ENCODE data around the gene SMIM23. TPM values are rescaled to one million over a fixed set of nuclear protein-coding genes. Genes with fewer than 3 reads are reported as not detected.
A peak's percentile ranks its signal among the peaks of the same experiment; 100 is the strongest.

Gene SMIM23
- total RNA-seq, 1 donor from 2014 or later: not detected

DNA sequence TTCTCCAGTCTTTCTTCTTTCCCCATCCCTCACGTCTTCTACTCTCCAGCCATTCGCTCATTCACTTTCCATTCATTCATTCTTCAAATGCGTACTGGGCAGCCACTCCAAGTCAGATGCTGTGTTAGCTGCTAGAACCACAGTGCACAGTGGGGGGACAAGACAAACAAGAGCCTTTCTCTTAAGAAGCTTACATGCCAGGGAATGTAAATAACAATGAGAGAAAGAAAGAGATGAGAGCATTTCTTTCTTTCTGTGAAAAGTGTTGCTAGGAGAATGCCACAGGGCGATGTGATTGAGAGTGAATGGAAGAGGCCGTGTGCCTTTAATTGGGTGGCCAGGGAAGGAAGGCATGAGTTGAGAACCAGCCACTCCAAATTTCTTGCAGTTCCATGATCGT, 46.3 kb upstream of the SMIM23 start:
- Histone ChIP-seq H2AFZ (replicated peaks) (no peak overlapping the region), H3K9me3 (ENCODE audit: low read depth) (no peaks in the 10 kb centered on the region), H3K9ac (no peak overlapping the region), H3K4me2 (peak overlapping the region; percentile 64), H3K4me3 (no peak overlapping the region), H3K27ac (no peak overlapping the region), H4K20me1 (ENCODE audit: low read depth) (no peaks in the 10 kb centered on the region), H3K36me3 (no peaks in the 10 kb centered on the region), H3F3A (ENCODE audit: low read depth) (peaks cover 12% of the 10 kb centered on the region), H3K4me1 (peaks cover 22% of the 10 kb centered on the region), H3K79me2 (ENCODE audit: low read depth) (no peaks in the 10 kb centered on the region), H3K27me3 (peaks cover 26% of the 10 kb centered on the region)
- Mint-ChIP-seq H3K9me3 (no peaks in the 10 kb centered on the region), H3K27me3 (ENCODE audit: insufficient read depth, low read depth) (peaks cover 8% of the 10 kb centered on the region), H3K4me3 (no peak overlapping the region), H3K27ac (peak overlapping the region; percentile 11), H3K36me3 (no peaks in the 10 kb centered on the region), H3K4me1 (peaks cover 27% of the 10 kb centered on the region)
- no peak for TF ChIP-seq EZH2phosphoT487 (IDR thresholded peaks at IDR 0.05)
- TF ChIP-seq, protein P1, sequence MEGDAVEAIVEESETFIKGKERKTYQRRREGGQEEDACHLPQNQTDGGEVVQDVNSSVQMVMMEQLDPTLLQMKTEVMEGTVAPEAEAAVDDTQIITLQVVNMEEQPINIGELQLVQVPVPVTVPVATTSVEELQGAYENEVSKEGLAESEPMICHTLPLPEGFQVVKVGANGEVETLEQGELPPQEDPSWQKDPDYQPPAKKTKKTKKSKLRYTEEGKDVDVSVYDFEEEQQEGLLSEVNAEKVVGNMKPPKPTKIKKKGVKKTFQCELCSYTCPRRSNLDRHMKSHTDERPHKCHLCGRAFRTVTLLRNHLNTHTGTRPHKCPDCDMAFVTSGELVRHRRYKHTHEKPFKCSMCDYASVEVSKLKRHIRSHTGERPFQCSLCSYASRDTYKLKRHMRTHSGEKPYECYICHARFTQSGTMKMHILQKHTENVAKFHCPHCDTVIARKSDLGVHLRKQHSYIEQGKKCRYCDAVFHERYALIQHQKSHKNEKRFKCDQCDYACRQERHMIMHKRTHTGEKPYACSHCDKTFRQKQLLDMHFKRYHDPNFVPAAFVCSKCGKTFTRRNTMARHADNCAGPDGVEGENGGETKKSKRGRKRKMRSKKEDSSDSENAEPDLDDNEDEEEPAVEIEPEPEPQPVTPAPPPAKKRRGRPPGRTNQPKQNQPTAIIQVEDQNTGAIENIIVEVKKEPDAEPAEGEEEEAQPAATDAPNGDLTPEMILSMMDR (IDR thresholded peaks at IDR 0.05): no peak
- TF ChIP-seq EZH2 (IDR thresholded peaks at IDR 0.05): no peak
- peak; percentile 79 for DNase-seq (ENCODE audit: low spot score)

DNA sequence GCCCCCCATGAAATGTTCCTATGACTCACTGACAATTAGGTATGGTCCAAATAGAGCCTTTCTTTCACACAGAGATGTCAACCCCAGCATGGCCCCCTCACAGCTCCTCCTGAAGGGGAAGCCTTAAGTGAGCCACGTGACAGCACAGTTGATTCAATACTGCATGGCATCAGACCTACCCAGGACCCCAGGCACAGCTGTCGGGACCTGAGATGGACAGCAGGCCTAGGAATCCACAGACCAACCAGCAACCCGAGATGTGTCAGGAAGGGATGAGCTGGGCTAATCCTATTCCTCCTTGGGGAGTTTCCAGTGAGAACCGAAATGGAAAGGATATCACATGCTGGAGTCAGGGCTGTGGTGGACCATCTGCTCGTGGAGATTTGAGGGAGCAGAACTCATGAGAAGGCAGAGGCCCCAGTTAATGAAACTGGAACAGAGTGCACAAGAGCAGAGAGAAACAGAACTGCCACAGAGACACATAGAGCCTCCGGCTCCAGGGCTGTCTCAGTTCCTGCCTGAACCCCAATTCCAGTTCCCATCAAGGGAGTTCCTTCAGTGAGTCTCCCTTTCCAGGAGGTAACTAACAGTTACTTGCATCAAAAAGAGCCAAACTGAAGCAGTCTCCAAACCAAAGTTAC, 42.1 kb upstream of the SMIM23 start:
- H3K4me3 Mint-ChIP-seq: no peak overlapping the region
- H3K4me1 Mint-ChIP-seq: peaks cover 19% of the 10 kb centered on the region

DNA sequence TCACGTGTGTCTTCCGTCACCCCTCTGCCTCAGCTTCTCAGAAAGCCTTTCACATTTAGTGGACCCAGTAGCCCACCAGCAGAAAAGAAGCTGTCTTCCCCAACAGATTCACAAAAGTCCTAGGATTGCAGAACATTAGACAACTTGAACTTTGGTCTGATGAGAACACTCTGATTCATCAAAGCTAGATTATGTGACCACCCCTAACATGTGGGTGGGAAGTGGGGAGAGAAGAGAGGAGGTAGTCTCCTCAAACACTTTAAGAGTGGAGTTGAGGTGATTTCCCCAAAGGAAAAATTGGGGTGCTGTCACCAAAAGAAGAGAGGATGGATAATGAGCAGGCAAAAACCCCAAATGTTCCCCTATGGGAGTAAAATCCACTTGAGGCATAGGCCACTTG, 41.4 kb upstream of the SMIM23 start:
- H3F3A ChIP-seq (ENCODE audit: low read depth): peaks cover 7% of the 10 kb centered on the region
- Mint-ChIP-seq H3K27ac (no peak overlapping the region), H3K36me3 (no peaks in the 10 kb centered on the region), H3K9me3 (no peaks in the 10 kb centered on the region), H3K4me3 (no peak overlapping the region), H3K27me3 (ENCODE audit: insufficient read depth, low read depth) (peaks cover 8% of the 10 kb centered on the region), H3K4me1 (peaks cover 12% of the 10 kb centered on the region)
- H3K9me3 ChIP-seq (ENCODE audit: low read depth): no peaks in the 10 kb centered on the region
- no peak overlapping the region for H3K9ac ChIP-seq
- DNase-seq (ENCODE audit: low spot score): no peak
- H3K79me2 ChIP-seq (ENCODE audit: low read depth): no peaks in the 10 kb centered on the region
- H3K36me3 ChIP-seq: no peaks in the 10 kb centered on the region
- H2AFZ ChIP-seq (replicated peaks): no peak overlapping the region
- no peak overlapping the region for H3K4me3 ChIP-seq
- H3K4me2 ChIP-seq: no peak overlapping the region
- H3K27me3 ChIP-seq: peaks cover 10% of the 10 kb centered on the region
- H4K20me1 ChIP-seq (ENCODE audit: low read depth): no peaks in the 10 kb centered on the region
- H3K4me1 ChIP-seq: peaks cover 6% of the 10 kb centered on the region
- no peak overlapping the region for H3K27ac ChIP-seq
- TF ChIP-seq EZH2phosphoT487 (IDR thresholded peaks at IDR 0.05): no peak
- TF ChIP-seq, protein P1 (IDR thresholded peaks at IDR 0.05): no peak
- TF ChIP-seq EZH2 (IDR thresholded peaks at IDR 0.05): no peak

More for the DNA sequence above, 42.1 kb upstream of the SMIM23 start:
- Histone ChIP-seq H3F3A (ENCODE audit: low read depth) (peaks cover 12% of the 10 kb centered on the region), H3K27me3 (peaks cover 13% of the 10 kb centered on the region), H3K79me2 (ENCODE audit: low read depth) (no peaks in the 10 kb centered on the region), H3K4me2 (no peak overlapping the region), H2AFZ (replicated peaks) (no peak overlapping the region), H3K9me3 (ENCODE audit: low read depth) (no peaks in the 10 kb centered on the region), H3K4me3 (no peak overlapping the region), H3K9ac (no peak overlapping the region), H3K36me3 (no peaks in the 10 kb centered on the region), H4K20me1 (ENCODE audit: low read depth) (no peaks in the 10 kb centered on the region), H3K4me1 (peaks cover 13% of the 10 kb centered on the region), H3K27ac (no peak overlapping the region)
- Mint-ChIP-seq H3K36me3 (no peaks in the 10 kb centered on the region), H3K9me3 (no peaks in the 10 kb centered on the region), H3K27ac (no peak overlapping the region), H3K27me3 (ENCODE audit: insufficient read depth, low read depth) (peaks cover 9% of the 10 kb centered on the region)
- DNase-seq (ENCODE audit: low spot score): no peak
- TF ChIP-seq, protein P1 (IDR thresholded peaks at IDR 0.05): no peak
- TF ChIP-seq EZH2phosphoT487 (IDR thresholded peaks at IDR 0.05) (no peak), EZH2 (IDR thresholded peaks at IDR 0.05) (no peak)

Measured in neural progenitor cell (in vitro differentiated cells).